Subcutaneous abdominal adipose tissue (tissue), 5 donors: Measurements from ENCODE around the gene SNRPF.
"Not testable (repeated sequence)": the region's sequence is repeated elsewhere in the genome, so short reads cannot be mapped to it uniquely, and the experiment has no call there.

Experiments
- H3K27ac ChIP-seq: one replicate; pipeline ENCODE4 v1.7.0; 2013; ENCODE audit warnings: low read depth, mild to moderate bottlenecking, inconsistent platforms, low read length, moderate library complexity
- H3K27me3 ChIP-seq, 5 donors: one replicate each; pipeline ENCODE4 v1.7.0; 2013; ENCODE audit warnings: low read length in 5 of 5, inconsistent platforms in 1 of 5; ENCODE audit not compliant: control insufficient read depth in 5 of 5, insufficient read depth in 4 of 5
- H3K36me3 ChIP-seq, 5 donors: one replicate each; pipeline ENCODE4 v1.7.0; 2013; ENCODE audit warnings: low read length in 5 of 5; ENCODE audit not compliant: control insufficient read depth in 5 of 5, insufficient read depth in 5 of 5
- H3K4me1 ChIP-seq, 5 donors: one replicate each; pipeline ENCODE4 v1.7.0; 2013; ENCODE audit warnings: low read length in 5 of 5, mild to moderate bottlenecking in 3 of 5, moderate library complexity in 1 of 5; ENCODE audit not compliant: control insufficient read depth in 5 of 5, insufficient read depth in 5 of 5
- H3K4me3 ChIP-seq, 5 donors: one replicate each; pipeline ENCODE4 v1.7.0; 2013; ENCODE audit warnings: low read length in 5 of 5, low read depth in 1 of 5
- H3K9ac ChIP-seq, 5 donors: one replicate each; pipeline ENCODE4 v1.7.0; 2013; ENCODE audit warnings: low read length in 5 of 5, mild to moderate bottlenecking in 4 of 5, moderate library complexity in 3 of 5
- H3K9me3 ChIP-seq, 5 donors: one replicate each; pipeline ENCODE4 v1.7.0; 2013; ENCODE audit warnings: low read length in 5 of 5; ENCODE audit not compliant: control insufficient read depth in 5 of 5
- donor health status: healthy.
- donor health status: healthy.
- donor health status: healthy.
- donor health status: healthy.
- donor health status: healthy.

SNRPF gene

GRCh38 chr12:95836185-95836609, 22.6 kb upstream of the SNRPF start:
- Histone ChIP-seq H3K4me3 (no peak overlapping the region), H3K4me1 (peaks cover 0 to 13% (median 4%) of the 10 kb centered on the region in 5 donors), H3K36me3 (no peaks in the 10 kb centered on the region), H3K27ac (no peak overlapping the region), H3K27me3 (peaks cover 0 to 8% (median 0%) of the 10 kb centered on the region in 5 donors), H3K9me3 (no peaks in the 10 kb centered on the region), H3K9ac (no peak overlapping the region)

- Histone ChIP-seq H3K27me3 (peaks cover 0 to 8% (median 0%) of the 10 kb centered on the region in 5 donors), H3K4me3 (peak overlapping the region in 1 of 5 donors; percentile 19), H3K9ac (no peak overlapping the region), H3K4me1 (peaks cover 0 to 13% (median 4%) of the 10 kb centered on the region in 5 donors), H3K27ac (no peak overlapping the region), H3K9me3 (no peaks in the 10 kb centered on the region), H3K36me3 (no peaks in the 10 kb centered on the region)
Observed at GRCh38 chr12:95836630-95837239, 22.0 kb upstream of the SNRPF start.

GRCh38 chr12:95837240-95838038, 21.3 kb upstream of the SNRPF start:
- Histone ChIP-seq H3K27ac (no peak overlapping the region), H3K9ac (no peak overlapping the region), H3K4me3 (peak overlapping the region in 2 of 5 donors; percentile 19 to 36), H3K9me3 (no peaks in the 10 kb centered on the region), H3K4me1 (peaks cover 0 to 13% (median 4%) of the 10 kb centered on the region in 5 donors), H3K36me3 (no peaks in the 10 kb centered on the region), H3K27me3 (peaks cover 0 to 8% (median 0%) of the 10 kb centered on the region in 5 donors)

- H3K27me3 ChIP-seq: peaks cover 0 to 5% (median 0%) of the 10 kb centered on the region in 5 donors
- no peaks in the 10 kb centered on the region for H3K36me3 ChIP-seq
- peak overlapping the region in 1 of 5 donors; percentile 36 for H3K4me3 ChIP-seq
- H3K9ac ChIP-seq: peak overlapping the region in 1 of 5 donors; percentile 47
- H3K27ac ChIP-seq: no peak overlapping the region
- H3K4me1 ChIP-seq: peaks cover 0 to 13% (median 4%) of the 10 kb centered on the region in 5 donors
- no peaks in the 10 kb centered on the region for H3K9me3 ChIP-seq
Observed at GRCh38 chr12:95838125-95838524, 20.6 kb upstream of the SNRPF start.

- not testable (repeated sequence) for H3K4me1 ChIP-seq, H3K4me3 ChIP-seq, H3K27ac ChIP-seq, H3K9me3 ChIP-seq, H3K27me3 ChIP-seq, H3K9ac ChIP-seq, H3K36me3 ChIP-seq
Observed at GRCh38 chr12:95842426-95842825, 16.3 kb upstream of the SNRPF start.

- no peak overlapping the region for H3K4me3 ChIP-seq
- H3K9ac ChIP-seq: no peak overlapping the region
- no peaks in the 10 kb centered on the region for H3K9me3 ChIP-seq
- no peaks in the 10 kb centered on the region for H3K4me1 ChIP-seq
- no peaks in the 10 kb centered on the region for H3K36me3 ChIP-seq
- H3K27ac ChIP-seq: no peak overlapping the region
- H3K27me3 ChIP-seq: peaks cover 0 to 2% (median 0%) of the 10 kb centered on the region in 5 donors
Observed at GRCh38 chr12:95848575-95849388, 10.0 kb upstream of the SNRPF start.

- Histone ChIP-seq H3K9ac (no peak overlapping the region), H3K27ac (no peak overlapping the region), H3K36me3 (no peaks in the 10 kb centered on the region), H3K4me1 (no peaks in the 10 kb centered on the region), H3K27me3 (peaks cover 0 to 4% (median 0%) of the 10 kb centered on the region in 5 donors), H3K9me3 (no peaks in the 10 kb centered on the region), H3K4me3 (no peak overlapping the region)
Observed at GRCh38 chr12:95851606-95852005, 7.1 kb upstream of the SNRPF start.

GRCh38 chr12:95852133-95852532, 6.6 kb upstream of the SNRPF start:
- Histone ChIP-seq H3K9ac (no peak overlapping the region), H3K27ac (no peak overlapping the region), H3K4me1 (no peaks in the 10 kb centered on the region), H3K27me3 (peaks cover 0 to 4% (median 0%) of the 10 kb centered on the region in 5 donors), H3K36me3 (no peaks in the 10 kb centered on the region), H3K9me3 (no peaks in the 10 kb centered on the region), H3K4me3 (no peak overlapping the region)

GRCh38 chr12:95857156-95857555, 1.6 kb upstream of the SNRPF start:
- H3K4me1 ChIP-seq: peaks cover 5 to 23% (median 21%) of the 10 kb centered on the region in 5 donors
- H3K36me3 ChIP-seq: peaks cover 4 to 10% (median 8%) of the 10 kb centered on the region in 5 donors
- no peak overlapping the region for H3K9ac ChIP-seq
- peaks cover 0 to 4% (median 0%) of the 10 kb centered on the region in 5 donors for H3K27me3 ChIP-seq
- H3K27ac ChIP-seq: no peak overlapping the region
- H3K4me3 ChIP-seq: no peak overlapping the region
- H3K9me3 ChIP-seq: no peaks in the 10 kb centered on the region
